NB4 (cell line): ENCODE results near the gene MAP2K4.

Experiments used
- DNase-seq: peaks from one replicate; pipeline ENCODE4 v3.0.0; 2010; ENCODE audit warnings: low read depth
- H3K4me3 ChIP-seq: one replicate; pipeline ENCODE4 v1.5.1; 2011; ENCODE audit warnings: mild to moderate bottlenecking, low read depth, low read length, moderate library complexity
- CTCF ChIP-seq: IDR thresholded peaks from one replicate; pipeline ENCODE4 v1.5.1; 2012; ENCODE audit warnings: low read depth, low read length
- MYC ChIP-seq: IDR thresholded peaks from 2 replicates; pipeline ENCODE4 v1.6.1; 2011; ENCODE audit warnings: low read depth, low read length
- POLR2A ChIP-seq: IDR thresholded peaks from 2 replicates; pipeline ENCODE4 v1.6.1; 2011; ENCODE audit warnings: mild to moderate bottlenecking; ENCODE audit not compliant: insufficient read length; ENCODE audit errors: extremely low read depth
- TF ChIP-seq, protein P1 (sequence below): IDR thresholded peaks from 2 replicates; pipeline ENCODE4 v1.6.1; 2011; ENCODE audit warnings: low read depth, low read length

Gene MAP2K4

GRCh38 chr17:12113156-12113555 is 92.5 kb downstream of the MAP2K4 start:
- H3K4me3 ChIP-seq = no peak overlapping the region
- no peak for DNase-seq
- TF ChIP-seq POLR2A (no peak), MYC (no peak), CTCF (no peak)
- TF ChIP-seq, protein P1, sequence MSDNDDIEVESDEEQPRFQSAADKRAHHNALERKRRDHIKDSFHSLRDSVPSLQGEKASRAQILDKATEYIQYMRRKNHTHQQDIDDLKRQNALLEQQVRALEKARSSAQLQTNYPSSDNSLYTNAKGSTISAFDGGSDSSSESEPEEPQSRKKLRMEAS = no peak

DNA sequence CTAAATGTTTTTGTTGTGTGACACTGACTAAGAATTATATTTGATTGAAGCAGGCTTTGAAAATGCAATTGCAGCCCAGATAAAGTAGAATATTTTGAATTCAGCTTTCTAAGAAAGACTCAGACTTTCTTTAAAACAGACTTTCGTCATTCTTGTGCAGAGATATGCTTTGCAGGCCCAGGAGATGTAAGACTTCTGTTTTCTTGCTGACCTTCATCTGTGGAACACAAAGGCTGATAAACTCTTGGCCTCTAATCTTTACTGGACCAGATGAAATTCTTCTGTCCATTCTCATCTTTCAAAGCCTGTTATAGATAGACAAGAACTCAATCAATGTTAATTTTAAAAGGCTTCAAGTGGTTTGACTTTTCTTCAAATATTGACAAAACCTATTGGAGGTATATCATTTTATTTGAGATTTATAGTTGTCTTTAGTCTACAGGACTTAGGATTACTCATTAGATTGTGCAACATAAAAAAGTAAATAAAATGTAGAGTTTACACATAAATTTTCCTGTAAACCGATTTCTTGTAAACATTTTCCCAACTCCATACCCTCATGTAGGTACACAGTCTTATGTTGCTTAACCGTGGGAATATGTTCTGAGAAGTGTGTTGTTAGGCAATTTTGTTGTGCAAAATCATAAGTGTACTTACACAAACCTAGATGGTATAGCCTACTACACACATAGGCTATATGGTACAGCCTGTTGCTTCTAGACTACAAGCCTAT is 94.2 kb downstream of the MAP2K4 start:
- H3K4me3 ChIP-seq = no peak overlapping the region
- TF ChIP-seq CTCF (no peak), POLR2A (no peak), MYC (no peak)
- TF ChIP-seq, protein P1 = no peak
- no peak for DNase-seq

DNA sequence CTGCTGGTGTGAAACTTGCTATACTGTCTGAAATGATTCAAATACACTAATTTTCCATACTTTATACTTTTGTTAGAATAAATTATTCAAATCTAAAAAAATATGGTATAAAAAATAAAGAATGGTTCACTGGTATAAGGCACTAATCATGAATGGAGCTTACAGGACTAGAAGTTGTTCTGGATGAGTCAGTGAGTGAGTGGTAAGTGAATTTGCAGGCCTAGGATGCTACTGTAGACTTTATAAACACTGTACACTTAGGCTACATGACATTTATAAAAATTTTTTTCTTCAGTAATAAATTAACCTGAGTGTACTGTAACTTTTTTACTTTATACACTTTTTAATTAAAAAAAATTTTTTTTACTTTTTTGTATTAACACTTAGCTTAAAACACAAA is 95.5 kb downstream of the MAP2K4 start:
- H3K4me3 ChIP-seq = no peak overlapping the region
- no peak for DNase-seq
- TF ChIP-seq, protein P1 = no peak
- no peak for TF ChIP-seq MYC
- no peak for TF ChIP-seq CTCF
- no peak for TF ChIP-seq POLR2A

- TF ChIP-seq MYC (no peak), POLR2A (no peak), CTCF (no peak)
- TF ChIP-seq, protein P1 = no peak
- H3K4me3 ChIP-seq = no peak overlapping the region
- no peak for DNase-seq
Observed at GRCh38 chr17:12118617-12119016, 97.9 kb downstream of the MAP2K4 start.

DNA sequence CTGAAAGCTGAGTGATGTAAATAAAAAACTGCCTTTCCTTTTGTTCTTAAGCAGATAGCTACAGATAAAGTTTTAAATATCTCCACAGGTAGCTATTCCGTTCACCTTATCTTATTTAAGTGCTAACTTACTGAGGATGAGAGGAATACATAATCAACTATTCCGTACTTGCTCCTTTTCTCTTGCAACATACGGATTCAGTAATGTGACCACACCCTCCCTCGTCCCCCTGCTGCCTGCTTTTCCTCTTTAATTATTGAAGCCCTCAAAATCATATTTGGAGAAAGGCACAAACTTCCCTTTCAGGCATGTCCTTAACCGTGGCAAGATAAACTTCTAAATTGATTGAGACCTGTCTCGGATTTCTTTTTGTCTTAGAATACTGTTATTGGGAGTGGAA is 101.4 kb downstream of the MAP2K4 start:
- DNase-seq = no peak
- TF ChIP-seq MYC (no peak), CTCF (no peak), POLR2A (no peak)
- TF ChIP-seq, protein P1 = no peak
- H3K4me3 ChIP-seq = no peak overlapping the region
